Measurements from ENCODE around the gene MEX3B.

DNA sequence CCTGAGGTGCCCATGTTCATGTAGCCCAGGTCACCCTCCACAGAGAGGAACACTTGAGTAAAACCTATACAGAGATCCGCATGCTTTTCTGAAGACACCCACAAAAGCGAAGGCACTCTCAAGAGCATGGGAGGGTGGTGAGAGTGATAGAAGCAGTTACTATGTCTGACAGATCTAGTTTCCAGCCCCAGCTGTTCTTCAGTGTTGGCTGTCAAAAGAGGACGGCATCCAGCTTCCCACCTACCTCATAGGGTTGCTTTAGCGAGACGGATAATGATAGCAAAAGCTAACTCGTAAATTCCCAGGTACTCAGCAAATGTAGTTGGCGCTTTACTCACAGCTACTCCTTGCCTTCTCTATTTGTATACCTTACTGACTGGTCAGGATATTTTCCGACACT is 3.0 kb upstream of the MEX3B start:
- TF ChIP-seq, protein P1, sequence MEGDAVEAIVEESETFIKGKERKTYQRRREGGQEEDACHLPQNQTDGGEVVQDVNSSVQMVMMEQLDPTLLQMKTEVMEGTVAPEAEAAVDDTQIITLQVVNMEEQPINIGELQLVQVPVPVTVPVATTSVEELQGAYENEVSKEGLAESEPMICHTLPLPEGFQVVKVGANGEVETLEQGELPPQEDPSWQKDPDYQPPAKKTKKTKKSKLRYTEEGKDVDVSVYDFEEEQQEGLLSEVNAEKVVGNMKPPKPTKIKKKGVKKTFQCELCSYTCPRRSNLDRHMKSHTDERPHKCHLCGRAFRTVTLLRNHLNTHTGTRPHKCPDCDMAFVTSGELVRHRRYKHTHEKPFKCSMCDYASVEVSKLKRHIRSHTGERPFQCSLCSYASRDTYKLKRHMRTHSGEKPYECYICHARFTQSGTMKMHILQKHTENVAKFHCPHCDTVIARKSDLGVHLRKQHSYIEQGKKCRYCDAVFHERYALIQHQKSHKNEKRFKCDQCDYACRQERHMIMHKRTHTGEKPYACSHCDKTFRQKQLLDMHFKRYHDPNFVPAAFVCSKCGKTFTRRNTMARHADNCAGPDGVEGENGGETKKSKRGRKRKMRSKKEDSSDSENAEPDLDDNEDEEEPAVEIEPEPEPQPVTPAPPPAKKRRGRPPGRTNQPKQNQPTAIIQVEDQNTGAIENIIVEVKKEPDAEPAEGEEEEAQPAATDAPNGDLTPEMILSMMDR (IDR thresholded peaks at IDR 0.05): no peak
- no peak for TF ChIP-seq POLR2A (IDR thresholded peaks at IDR 0.05)
